ENCODE measurements around the gene ADD2. TPM values are rescaled to one million over a fixed set of nuclear protein-coding genes. Genes with fewer than 3 reads are reported as not detected.
"Not testable (repeated sequence)": the region's sequence is repeated elsewhere in the genome, so short reads cannot be mapped to it uniquely, and the experiment has no call there.

ADD2 gene
- total RNA-seq, 1 experiment from 2014 or later, result 5.6 TPM

- intact Hi-C loops (cut with micrococcal nuclease; ENCODE audit: unreplicated experiment), result no loop called here
- H3K4me1 ChIP-seq (ENCODE audit: insufficient read depth, low read length, poor library complexity, severe bottlenecking), result no peaks in the 10 kb centered on the region
- ChIA-PET POLR2A (ENCODE audit: low non-redundant PET) (no interaction called here), CTCF (no interaction called here)
- no peak for TF ChIP-seq CTCF (conservative IDR thresholded peaks at IDR 0.05; ENCODE audit: low read depth, low read length)
- TF ChIP-seq EZH2 (IDR thresholded peaks at IDR 0.05; ENCODE audit: borderline replicate concordance, low read depth, low read length, poor library complexity, severe bottlenecking), result no peak
- H3K27me3 ChIP-seq (replicated peaks; ENCODE audit: insufficient read depth, low read depth, low read length, poor library complexity), result no peaks in the 10 kb centered on the region
- no peaks in the 10 kb centered on the region for H3K9me3 ChIP-seq (ENCODE audit: low read depth, low read length, poor library complexity, severe bottlenecking)
- no peak overlapping the region for H3K27ac ChIP-seq (ENCODE audit: low read depth, low read length, poor library complexity, severe bottlenecking)
- DNase-seq (ENCODE audit: low spot score), result no peak
- H3K4me3 ChIP-seq (ENCODE audit: low read depth, low read length, poor library complexity, severe bottlenecking), result no peak overlapping the region
- no TSS peak for BruUV-seq (replicated peaks)
- no peaks in the 10 kb centered on the region for H3K36me3 ChIP-seq (ENCODE audit: insufficient read depth, low read length, poor library complexity, severe bottlenecking)
Observed at GRCh38 chr2:70799706-70800105, 31.7 kb upstream of the ADD2 start.

- H3K36me3 ChIP-seq (ENCODE audit: insufficient read depth, low read length, poor library complexity, severe bottlenecking); H3K9me3 ChIP-seq (ENCODE audit: low read depth, low read length, poor library complexity, severe bottlenecking); intact Hi-C loops (cut with micrococcal nuclease; ENCODE audit: unreplicated experiment); H3K27me3 ChIP-seq (replicated peaks; ENCODE audit: insufficient read depth, low read depth, low read length, poor library complexity); H3K4me1 ChIP-seq (ENCODE audit: insufficient read depth, low read length, poor library complexity, severe bottlenecking); BruUV-seq (replicated peaks); H3K4me3 ChIP-seq (ENCODE audit: low read depth, low read length, poor library complexity, severe bottlenecking); CTCF ChIA-PET; H3K27ac ChIP-seq (ENCODE audit: low read depth, low read length, poor library complexity, severe bottlenecking); DNase-seq (ENCODE audit: low spot score): not testable (repeated sequence)
- POLR2A ChIA-PET (ENCODE audit: low non-redundant PET), result interaction anchor here (0.7 kb wide), 1 partner anchor 51 kb away, joined by 8 read pairs; no protein-coding TSS in a partner anchor
Observed at GRCh38 chr2:70797996-70798395, 30.0 kb upstream of the ADD2 start.

GRCh38 chr2:70797506-70797905 is 29.5 kb upstream of the ADD2 start:
- BruUV-seq (replicated peaks), result no TSS peak
- Histone ChIP-seq H3K27ac (ENCODE audit: low read depth, low read length, poor library complexity, severe bottlenecking) (no peak overlapping the region), H3K27me3 (replicated peaks; ENCODE audit: insufficient read depth, low read depth, low read length, poor library complexity) (peaks cover 6% of the 10 kb centered on the region), H3K9me3 (ENCODE audit: low read depth, low read length, poor library complexity, severe bottlenecking) (no peaks in the 10 kb centered on the region), H3K4me1 (ENCODE audit: insufficient read depth, low read length, poor library complexity, severe bottlenecking) (no peaks in the 10 kb centered on the region), H3K36me3 (ENCODE audit: insufficient read depth, low read length, poor library complexity, severe bottlenecking) (no peaks in the 10 kb centered on the region), H3K4me3 (ENCODE audit: low read depth, low read length, poor library complexity, severe bottlenecking) (no peak overlapping the region)
- intact Hi-C loops (cut with micrococcal nuclease; ENCODE audit: unreplicated experiment), result no loop called here
- POLR2A ChIA-PET (ENCODE audit: low non-redundant PET), result interaction anchor here (0.7 kb wide), 1 partner anchor 50 kb away, joined by 8 read pairs; no protein-coding TSS in a partner anchor
- TF ChIP-seq EZH2 (IDR thresholded peaks at IDR 0.05; ENCODE audit: borderline replicate concordance, low read depth, low read length, poor library complexity, severe bottlenecking), result no peak
- CTCF ChIA-PET, result no interaction called here
- DNase-seq (ENCODE audit: low spot score), result no peak

GRCh38 chr2:70796262-70796661 is 28.3 kb upstream of the ADD2 start:
- Histone ChIP-seq H3K27me3 (replicated peaks; ENCODE audit: insufficient read depth, low read depth, low read length, poor library complexity) (peaks cover 18% of the 10 kb centered on the region), H3K36me3 (ENCODE audit: insufficient read depth, low read length, poor library complexity, severe bottlenecking) (no peaks in the 10 kb centered on the region), H3K4me3 (ENCODE audit: low read depth, low read length, poor library complexity, severe bottlenecking) (no peak overlapping the region), H3K9me3 (ENCODE audit: low read depth, low read length, poor library complexity, severe bottlenecking) (no peaks in the 10 kb centered on the region), H3K4me1 (ENCODE audit: insufficient read depth, low read length, poor library complexity, severe bottlenecking) (no peaks in the 10 kb centered on the region), H3K27ac (ENCODE audit: low read depth, low read length, poor library complexity, severe bottlenecking) (no peak overlapping the region)
- TF ChIP-seq EZH2 (IDR thresholded peaks at IDR 0.05; ENCODE audit: borderline replicate concordance, low read depth, low read length, poor library complexity, severe bottlenecking), result no peak
- no peak for TF ChIP-seq CTCF (conservative IDR thresholded peaks at IDR 0.05; ENCODE audit: low read depth, low read length)
- ChIA-PET POLR2A (ENCODE audit: low non-redundant PET) (no interaction called here), CTCF (no interaction called here)
- no TSS peak for BruUV-seq (replicated peaks)
- intact Hi-C loops (cut with micrococcal nuclease; ENCODE audit: unreplicated experiment), result no loop called here
- DNase-seq (ENCODE audit: low spot score), result no peak
